ENCODE results near the gene GRIK3.

GRIK3 gene

DNA sequence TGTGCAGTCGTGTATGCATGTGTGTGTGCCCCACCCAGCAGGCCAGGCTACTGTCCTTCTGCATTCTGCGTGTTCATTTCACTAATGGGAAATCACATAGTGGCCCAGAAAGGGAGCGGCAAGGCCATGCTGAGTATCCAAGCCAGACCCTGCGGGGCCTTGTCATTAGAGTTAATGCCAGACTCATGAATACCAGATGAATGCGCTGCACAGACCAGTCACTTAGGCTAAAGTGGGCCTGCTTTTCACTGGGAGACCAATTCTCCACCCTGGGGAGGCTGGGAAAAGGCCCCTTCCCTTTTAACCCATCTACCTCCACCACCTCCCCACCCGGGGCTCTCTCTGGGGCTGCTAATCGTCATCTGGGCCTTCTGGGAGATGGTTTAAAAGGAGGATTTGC is 17.0 kb upstream of the GRIK3 start:
- Histone ChIP-seq H3K27ac (ENCODE audit: low read depth, low read length) (no peak overlapping the region), H3K36me3 (ENCODE audit: control insufficient read depth, low read length) (no peaks in the 10 kb centered on the region), H3K27me3 (ENCODE audit: control insufficient read depth, low read length) (no peaks in the 10 kb centered on the region), H3K79me2 (ENCODE audit: control insufficient read depth, low read length) (no peaks in the 10 kb centered on the region), H3F3A (ENCODE audit: control insufficient read depth, insufficient read depth) (no peaks in the 10 kb centered on the region), H3K4me2 (ENCODE audit: low read length) (no peak overlapping the region), H3K9me3 (ENCODE audit: control insufficient read depth, insufficient read depth, low read length) (no peaks in the 10 kb centered on the region), H3K4me3 (ENCODE audit: low read length) (no peak overlapping the region), H4K20me1 (ENCODE audit: control insufficient read depth, insufficient read depth, low read depth, low read length) (no peaks in the 10 kb centered on the region), H3K4me1 (ENCODE audit: control insufficient read depth, low read length) (no peaks in the 10 kb centered on the region), H3K9me2 (replicated peaks; ENCODE audit: control insufficient read depth, low read length) (no peaks in the 10 kb centered on the region)
- no peak for TF ChIP-seq CTCF (IDR thresholded peaks at IDR 0.05; ENCODE audit: low read depth, low read length, poor library complexity, severe bottlenecking)
- no peak for TF ChIP-seq EZH2phosphoT487 (IDR thresholded peaks at IDR 0.05; ENCODE audit: borderline replicate concordance, low read length)

DNA sequence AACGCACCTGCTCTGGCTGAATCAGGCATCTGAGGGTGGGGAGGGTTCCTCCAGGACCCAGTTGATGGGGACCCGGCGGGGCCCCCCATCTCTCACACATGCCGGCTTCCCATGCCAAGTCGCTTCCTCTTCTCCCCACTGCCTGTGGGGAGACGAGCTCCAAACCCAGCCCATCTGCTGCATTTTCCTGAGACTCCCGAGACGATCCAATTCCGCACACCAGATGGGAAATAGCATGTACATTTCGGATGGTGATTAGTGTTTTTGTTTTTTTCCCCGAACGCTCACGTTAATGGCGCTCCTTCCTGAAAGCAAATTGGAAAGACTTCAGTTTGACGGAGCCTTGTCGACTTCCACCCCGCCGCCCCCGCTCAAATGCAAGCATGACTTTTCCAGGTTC is 13.2 kb upstream of the GRIK3 start:
- no peaks in the 10 kb centered on the region for H3K4me1 ChIP-seq (ENCODE audit: control insufficient read depth, low read length)
- no peaks in the 10 kb centered on the region for H3K79me2 ChIP-seq (ENCODE audit: control insufficient read depth, low read length)
- H3K27ac ChIP-seq (ENCODE audit: low read depth, low read length), result no peak overlapping the region
- TF ChIP-seq CTCF (IDR thresholded peaks at IDR 0.05; ENCODE audit: low read depth, low read length, poor library complexity, severe bottlenecking) (no peak), EZH2phosphoT487 (IDR thresholded peaks at IDR 0.05; ENCODE audit: borderline replicate concordance, low read length) (no peak)
- H3K4me2 ChIP-seq (ENCODE audit: low read length), result no peak overlapping the region
- no peak overlapping the region for H3K4me3 ChIP-seq (ENCODE audit: low read length)
- H3K36me3 ChIP-seq (ENCODE audit: control insufficient read depth, low read length), result no peaks in the 10 kb centered on the region
- no peaks in the 10 kb centered on the region; the same call in 1 of the 2 replicates for H3K27me3 ChIP-seq (ENCODE audit: control insufficient read depth, low read length)
- no peaks in the 10 kb centered on the region for H3K9me3 ChIP-seq (ENCODE audit: control insufficient read depth, insufficient read depth, low read length)
- no peaks in the 10 kb centered on the region for H3F3A ChIP-seq (ENCODE audit: control insufficient read depth, insufficient read depth)
- H3K9me2 ChIP-seq (replicated peaks; ENCODE audit: control insufficient read depth, low read length), result no peaks in the 10 kb centered on the region
- H4K20me1 ChIP-seq (ENCODE audit: control insufficient read depth, insufficient read depth, low read depth, low read length), result no peaks in the 10 kb centered on the region

- Histone ChIP-seq H3F3A (ENCODE audit: control insufficient read depth, insufficient read depth) (no peaks in the 10 kb centered on the region), H3K4me1 (ENCODE audit: control insufficient read depth, low read length) (no peaks in the 10 kb centered on the region), H3K4me2 (ENCODE audit: low read length) (no peak overlapping the region), H3K4me3 (ENCODE audit: low read length) (no peak overlapping the region), H4K20me1 (ENCODE audit: control insufficient read depth, insufficient read depth, low read depth, low read length) (no peaks in the 10 kb centered on the region), H3K36me3 (ENCODE audit: control insufficient read depth, low read length) (no peaks in the 10 kb centered on the region), H3K79me2 (ENCODE audit: control insufficient read depth, low read length) (no peaks in the 10 kb centered on the region), H3K9me2 (replicated peaks; ENCODE audit: control insufficient read depth, low read length) (no peaks in the 10 kb centered on the region), H3K27me3 (ENCODE audit: control insufficient read depth, low read length) (peaks cover 17% of the 10 kb centered on the region), H3K9me3 (ENCODE audit: control insufficient read depth, insufficient read depth, low read length) (no peaks in the 10 kb centered on the region), H3K27ac (ENCODE audit: low read depth, low read length) (no peak overlapping the region)
- TF ChIP-seq EZH2phosphoT487 (IDR thresholded peaks at IDR 0.05; ENCODE audit: borderline replicate concordance, low read length) (no peak), CTCF (IDR thresholded peaks at IDR 0.05; ENCODE audit: low read depth, low read length, poor library complexity, severe bottlenecking) (no peak)
Observed at GRCh38 chr1:37043101-37043500, 8.8 kb upstream of the GRIK3 start.

- TF ChIP-seq EZH2phosphoT487 (IDR thresholded peaks at IDR 0.05; ENCODE audit: borderline replicate concordance, low read length) (no peak), CTCF (IDR thresholded peaks at IDR 0.05; ENCODE audit: low read depth, low read length, poor library complexity, severe bottlenecking) (no peak)
- no peaks in the 10 kb centered on the region for H3F3A ChIP-seq (ENCODE audit: control insufficient read depth, insufficient read depth)
- H3K4me2 ChIP-seq (ENCODE audit: low read length), result no peak overlapping the region
- no peaks in the 10 kb centered on the region for H4K20me1 ChIP-seq (ENCODE audit: control insufficient read depth, insufficient read depth, low read depth, low read length)
- H3K27me3 ChIP-seq (ENCODE audit: control insufficient read depth, low read length), result peaks cover 23% of the 10 kb centered on the region
- H3K4me1 ChIP-seq (ENCODE audit: control insufficient read depth, low read length), result no peaks in the 10 kb centered on the region
- H3K79me2 ChIP-seq (ENCODE audit: control insufficient read depth, low read length), result no peaks in the 10 kb centered on the region
- no peaks in the 10 kb centered on the region for H3K9me3 ChIP-seq (ENCODE audit: control insufficient read depth, insufficient read depth, low read length)
- no peaks in the 10 kb centered on the region for H3K9me2 ChIP-seq (replicated peaks; ENCODE audit: control insufficient read depth, low read length)
- H3K4me3 ChIP-seq (ENCODE audit: low read length), result no peak overlapping the region
- no peaks in the 10 kb centered on the region for H3K36me3 ChIP-seq (ENCODE audit: control insufficient read depth, low read length)
- H3K27ac ChIP-seq (ENCODE audit: low read depth, low read length), result no peak overlapping the region
Observed at GRCh38 chr1:37042506-37042905, 8.2 kb upstream of the GRIK3 start.

All from DOHH2 (cell line).